22Rv1 (cell line): ENCODE measurements around the gene EHD4.

Experiments used
- H3K27ac ChIP-seq: fragments of 450-650 bp; 2 replicates; pipeline ENCODE4 v1.5.1; 2017
- CTCF ChIP-seq: fragments of 450-650 bp; IDR thresholded peaks from 2 replicates; pipeline ENCODE4 v1.5.1; 2017; ENCODE audit warnings: mild to moderate bottlenecking
- ZFX ChIP-seq: fragments of 450-650 bp; IDR thresholded peaks from 2 replicates; pipeline ENCODE4 v1.6.1; 2017; ENCODE audit warnings: antibody characterized with exemption, borderline replicate concordance

EHD4 gene

DNA sequence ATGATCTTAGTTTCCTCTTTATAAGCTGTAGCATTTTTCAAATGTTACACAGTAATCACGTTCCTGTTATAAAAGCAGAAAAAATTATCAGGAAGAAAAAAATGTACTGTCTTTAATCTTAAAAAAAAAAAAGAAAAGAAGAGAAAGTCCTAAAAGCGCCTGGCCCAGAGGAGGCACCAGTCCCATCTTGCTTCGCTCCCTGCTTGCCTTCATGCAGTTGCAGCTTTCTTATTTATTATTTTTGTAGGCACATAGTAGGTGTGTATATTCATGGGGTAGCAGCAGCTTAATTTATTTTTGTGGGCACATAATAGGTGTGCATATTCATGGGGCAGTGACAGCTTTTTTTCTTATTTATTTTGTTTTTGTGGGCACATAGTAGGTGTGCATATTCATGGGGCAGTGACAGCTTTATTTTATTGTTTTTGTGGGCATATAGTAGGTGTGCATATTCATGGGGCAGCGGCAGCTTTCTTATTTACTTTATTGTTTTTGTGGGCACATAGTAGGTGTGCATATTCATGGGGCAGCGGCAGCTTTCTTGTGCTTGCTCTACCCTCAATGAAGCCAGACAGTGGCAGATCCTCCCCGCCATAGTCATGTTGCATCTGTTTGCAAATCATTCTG is 5.5 kb upstream of the EHD4 start:
- no peak overlapping the region for H3K27ac ChIP-seq
- TF ChIP-seq ZFX (no peak), CTCF (no peak)

DNA sequence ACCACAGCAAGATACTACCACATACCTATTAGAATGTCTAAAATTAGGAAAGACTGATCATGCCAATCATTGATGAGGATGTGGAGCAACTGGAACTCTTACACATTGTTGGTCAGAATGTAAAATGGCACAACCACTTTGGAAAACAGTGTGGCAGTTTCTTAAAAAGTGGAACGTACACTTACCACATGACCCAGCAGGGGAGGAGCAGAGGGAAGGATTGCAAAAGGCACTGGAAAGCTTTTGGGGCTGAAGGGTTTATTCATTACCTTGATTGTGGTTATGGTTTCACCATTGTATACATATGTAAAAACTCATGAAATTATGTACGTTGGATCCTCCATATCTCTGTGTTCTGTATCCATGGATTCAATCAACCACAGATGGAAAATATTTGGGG is 3.3 kb upstream of the EHD4 start:
- no peak overlapping the region for H3K27ac ChIP-seq
- TF ChIP-seq ZFX (no peak), CTCF (no peak)

- H3K27ac ChIP-seq: no peak overlapping the region
- TF ChIP-seq ZFX: no peak
- TF ChIP-seq CTCF: no peak
Measured at GRCh38 chr15:41974041-41974440, 1.7 kb upstream of the EHD4 start.

- TF ChIP-seq ZFX (no peak), CTCF (no peak)
- H3K27ac ChIP-seq: peak overlapping the region; percentile 77
Measured at GRCh38 chr15:41971895-41972252, 483 bp downstream of the EHD4 start.

GRCh38 chr15:41971089-41971894 is 1.1 kb downstream of the EHD4 start:
- H3K27ac ChIP-seq: peak overlapping the region; percentile 77
- TF ChIP-seq ZFX (no peak), CTCF (no peak)

DNA sequence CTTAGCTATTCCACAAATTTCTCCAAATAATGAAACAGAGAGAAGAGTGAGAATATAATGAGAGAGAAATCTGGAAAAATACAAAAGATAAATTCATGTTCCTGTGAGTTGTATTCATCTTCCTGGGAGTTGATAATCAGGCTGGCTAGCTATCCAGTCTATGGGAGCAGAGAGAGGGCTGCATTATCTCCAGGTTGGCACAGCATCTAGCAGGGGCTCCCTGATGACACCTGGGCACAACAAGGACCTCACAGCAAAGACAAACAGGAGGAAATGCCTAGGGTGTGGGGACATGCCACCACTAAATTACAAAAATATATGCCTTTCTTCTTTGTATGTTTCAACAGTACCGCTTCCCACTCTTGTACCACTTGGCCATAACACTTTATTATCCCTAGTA is 1.9 kb downstream of the EHD4 start:
- TF ChIP-seq ZFX (no peak), CTCF (no peak)
- H3K27ac ChIP-seq: no peak overlapping the region

- no peak overlapping the region for H3K27ac ChIP-seq
Measured at GRCh38 chr15:41969851-41970431, 2.4 kb downstream of the EHD4 start.

More at GRCh38 chr15:41969851-41970431, 2.4 kb downstream of the EHD4 start:
- TF ChIP-seq CTCF (no peak), ZFX (no peak)
